Activated B cell treated with CpG ODN at 0.5 μM for 24 hours (primary cell): ENCODE results near the gene SERPINB5. TPM values are rescaled to one million over a fixed set of nuclear protein-coding genes. Genes with fewer than 3 reads are reported as not detected.
A peak's percentile ranks its signal among the peaks of the same experiment; 100 is the strongest.

ENCODE experiments used
- ATAC-seq: fragments of 200-7000 bp; cut with Tn5 transposase; one replicate; pipeline ENCODE4 v1.10.0; 2021; ENCODE audit warnings: low read depth, mild to moderate bottlenecking, moderate library complexity
- CTCF ChIA-PET: fragments of 350-600 bp; sonication (Branson Sonifier 250); formaldehyde crosslinking; loops from one replicate; lab custom pipeline; 2021; ENCODE audit warnings: antibody characterized with exemption; lab: Charles Lee
- POLR2A ChIA-PET: fragments of 350-600 bp; sonication (Branson Sonifier 250); formaldehyde crosslinking; loops from one replicate; lab custom pipeline; 2021; ENCODE audit warnings: antibody characterized with exemption; lab: Charles Lee
- DNase-seq: peaks from one replicate; pipeline ENCODE4 v3.0.0; 2022
- H3K27ac Mint-ChIP-seq: one replicate; pipeline ENCODE4 v1.8.0; 2020; ENCODE audit warnings: mixed read lengths
- H3K27me3 Mint-ChIP-seq: one replicate; pipeline ENCODE4 v1.8.0; 2021; ENCODE audit warnings: mixed read lengths
- H3K36me3 Mint-ChIP-seq: one replicate; pipeline ENCODE4 v1.8.0; 2021; ENCODE audit warnings: low read depth, mixed read lengths
- H3K4me1 Mint-ChIP-seq: one replicate; pipeline ENCODE4 v1.8.0; 2021; ENCODE audit warnings: mixed read lengths
- H3K4me3 Mint-ChIP-seq: one replicate; pipeline ENCODE4 v1.8.0; 2020; ENCODE audit warnings: mild to moderate bottlenecking, mixed read lengths
- H3K9me3 Mint-ChIP-seq: one replicate; pipeline ENCODE4 v1.8.0; 2020; ENCODE audit warnings: mixed read lengths
- CTCF ChIP-seq: fragments of 200-600 bp; IDR thresholded peaks from one replicate; pipeline ENCODE4 v1.8.0; 2022; ENCODE audit warnings: antibody characterized with exemption, mild to moderate bottlenecking
- intact Hi-C: fragments of 100-400 bp; cut with micrococcal nuclease; formaldehyde crosslinking; loops from one replicate; pipeline ENCODE4 v1.15.1; 2024
- total RNA-seq: library from RNA; stranded (reverse); gene quantifications from 2 replicates; pipeline ENCODE4 v1.2.3, GENCODE V29; 2022

Gene SERPINB5
- total RNA-seq, 1 donor from 2014 or later = not detected

GRCh38 chr18:63514888-63515678 lies 38.3 kb downstream of the SERPINB5 start:
- intact Hi-C loops = no loop called here
- H3K4me1 Mint-ChIP-seq = peaks cover 3% of the 10 kb centered on the region
- POLR2A ChIA-PET = no interaction called here
- peaks cover 5% of the 10 kb centered on the region for H3K27me3 Mint-ChIP-seq
- H3K9me3 Mint-ChIP-seq = no peaks in the 10 kb centered on the region
- no peaks in the 10 kb centered on the region for H3K36me3 Mint-ChIP-seq
- ATAC-seq (no peak), DNase-seq (no peak)
- CTCF ChIA-PET = interaction anchor here (0.7 to 1.1 kb wide), 2 partner anchors 9 to 11 kb away, joined by 4 to 5 read pairs; no protein-coding TSS in a partner anchor
- no peak overlapping the region for H3K4me3 Mint-ChIP-seq
- H3K27ac Mint-ChIP-seq = no peak overlapping the region
- no peak for TF ChIP-seq CTCF

- peaks cover 3% of the 10 kb centered on the region for H3K4me1 Mint-ChIP-seq
- no peak overlapping the region for H3K4me3 Mint-ChIP-seq
- ChIA-PET POLR2A (no interaction called here), CTCF (interaction anchor here (1.1 to 4.1 kb wide), 3 partner anchors 10 to 420 kb away, joined by 4 to 48 read pairs (median 5); no protein-coding TSS in a partner anchor)
- ATAC-seq = no peak
- no peak for TF ChIP-seq CTCF
- H3K9me3 Mint-ChIP-seq = no peaks in the 10 kb centered on the region
- peaks cover 8% of the 10 kb centered on the region for H3K27me3 Mint-ChIP-seq
- intact Hi-C loops = no loop called here
- H3K36me3 Mint-ChIP-seq = no peaks in the 10 kb centered on the region
- DNase-seq = no peak
- no peak overlapping the region for H3K27ac Mint-ChIP-seq
Observed at GRCh38 chr18:63515801-63516200, 39.0 kb downstream of the SERPINB5 start.

GRCh38 chr18:63518178-63519012 lies 41.6 kb downstream of the SERPINB5 start:
- intact Hi-C loops = loop anchor here (1.0 kb wide), 7 partner anchors 60 to 891 kb away; no protein-coding TSS in a partner anchor
- no peak overlapping the region for H3K27ac Mint-ChIP-seq
- H3K36me3 Mint-ChIP-seq = no peaks in the 10 kb centered on the region
- DNase-seq (no peak), ATAC-seq (peak; percentile 60)
- no peak for TF ChIP-seq CTCF
- CTCF ChIA-PET = interaction anchor here (0.7 to 4.1 kb wide), 20 partner anchors 9 to 891 kb away, joined by 3 to 48 read pairs (median 4); no protein-coding TSS in a partner anchor
- no peak overlapping the region for H3K4me3 Mint-ChIP-seq
- peaks cover 3% of the 10 kb centered on the region for H3K4me1 Mint-ChIP-seq
- no peaks in the 10 kb centered on the region for H3K9me3 Mint-ChIP-seq
- POLR2A ChIA-PET = no interaction called here
- peaks cover 9% of the 10 kb centered on the region for H3K27me3 Mint-ChIP-seq

- H3K27ac Mint-ChIP-seq = no peak overlapping the region
- no peak for DNase-seq
- intact Hi-C loops = no loop called here
- no peaks in the 10 kb centered on the region for H3K9me3 Mint-ChIP-seq
- H3K36me3 Mint-ChIP-seq = no peaks in the 10 kb centered on the region
- no peak for ATAC-seq
- peaks cover 9% of the 10 kb centered on the region for H3K27me3 Mint-ChIP-seq
- ChIA-PET CTCF (interaction anchor here (0.8 to 4.1 kb wide), 7 partner anchors 9 to 475 kb away, joined by 3 to 48 read pairs (median 6); no protein-coding TSS in a partner anchor), POLR2A (interaction anchor here (0.5 kb wide), 1 partner anchor 18 kb away, joined by 5 read pairs; no protein-coding TSS in a partner anchor)
- no peak for TF ChIP-seq CTCF
- H3K4me1 Mint-ChIP-seq = peaks cover 3% of the 10 kb centered on the region
- no peak overlapping the region for H3K4me3 Mint-ChIP-seq
Observed at GRCh38 chr18:63520053-63520685, 43.4 kb downstream of the SERPINB5 start.
